Stimulated activated CD8-positive, alpha-beta memory T cell treated with anti-CD3 and anti-CD28 coated beads, Interleukin-2, amount 100 ng/mL, for 1 hour (primary cell): ENCODE data around the gene FLOT2.
"Not testable (repeated sequence)": the region's sequence is repeated elsewhere in the genome, so short reads cannot be mapped to it uniquely, and the experiment has no call there.

ENCODE experiments used
- DNase-seq, 2 donors: peaks; one replicate each; pipeline ENCODE4 v3.0.0-alpha.2; 2020; ENCODE audit warnings: low read depth in 2 of 2

The FLOT2 gene

DNA sequence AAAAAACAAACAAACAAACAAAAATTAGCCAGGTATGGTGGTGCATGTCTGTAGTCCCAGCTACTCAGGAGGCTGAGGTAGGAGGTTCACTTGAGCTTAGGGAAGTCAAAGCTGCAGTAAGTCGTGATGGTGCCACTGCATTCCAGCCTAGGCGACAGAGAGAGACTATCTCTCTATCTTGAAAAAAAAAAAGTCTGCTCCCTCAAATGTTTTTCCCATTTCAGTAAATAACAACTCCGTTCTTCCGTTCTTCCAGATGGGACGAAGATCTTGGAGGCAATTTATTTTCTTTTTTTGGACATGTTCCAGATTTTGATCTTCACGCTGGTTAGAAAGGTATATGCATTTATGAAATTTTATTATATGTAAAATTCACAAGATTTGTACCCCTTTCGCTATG, 23.7 kb downstream of the FLOT2 start:
- DNase-seq = no peak

DNA sequence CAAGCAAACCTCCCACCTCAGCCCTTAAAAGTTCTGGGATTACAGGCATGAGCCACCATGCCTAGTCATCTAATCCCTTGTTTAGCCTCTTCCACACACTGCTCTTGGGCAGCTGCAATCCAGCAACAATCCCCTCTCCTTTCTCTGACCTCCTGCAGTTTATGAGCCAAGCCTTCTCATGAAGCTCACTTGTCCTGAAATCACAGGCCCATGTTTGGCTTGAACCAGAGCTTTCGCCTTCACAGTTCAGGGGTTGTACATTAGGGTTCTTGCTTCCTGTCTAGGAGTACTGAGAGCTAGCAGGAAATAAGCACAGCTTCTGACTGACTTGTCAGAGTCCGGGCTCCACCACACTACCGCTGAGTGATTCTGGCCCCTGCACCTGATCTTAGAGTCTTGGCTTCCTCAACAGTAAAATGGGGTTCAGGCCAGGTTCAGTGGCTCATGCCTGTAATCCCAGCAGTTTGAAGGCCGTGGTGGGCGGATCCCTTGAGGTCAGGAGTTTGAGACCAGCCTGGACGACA, 26.4 kb downstream of the FLOT2 start:
- DNase-seq = peak in 1 of 2 donors; percentile 13

DNA sequence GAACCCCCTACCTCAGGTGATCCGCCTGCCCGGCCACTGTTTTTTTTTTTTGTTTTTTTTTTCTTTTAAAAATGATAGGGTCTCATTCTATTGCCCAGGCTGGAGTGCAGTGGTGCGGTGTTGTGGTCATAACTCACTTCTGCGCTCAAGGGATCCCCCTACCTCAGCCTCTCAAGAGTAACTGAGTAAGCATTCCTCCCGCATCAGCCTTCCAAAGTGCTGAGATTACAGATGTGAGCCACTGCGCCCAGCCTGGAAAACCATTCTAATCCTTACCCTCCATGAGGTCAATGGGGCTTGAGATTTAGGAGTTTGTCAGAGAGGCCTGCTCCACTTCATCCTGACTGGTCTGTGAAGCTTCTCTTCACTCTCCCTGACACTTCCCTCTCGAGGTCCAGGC, 30.3 kb downstream of the FLOT2 start:
- DNase-seq = no peak

DNA sequence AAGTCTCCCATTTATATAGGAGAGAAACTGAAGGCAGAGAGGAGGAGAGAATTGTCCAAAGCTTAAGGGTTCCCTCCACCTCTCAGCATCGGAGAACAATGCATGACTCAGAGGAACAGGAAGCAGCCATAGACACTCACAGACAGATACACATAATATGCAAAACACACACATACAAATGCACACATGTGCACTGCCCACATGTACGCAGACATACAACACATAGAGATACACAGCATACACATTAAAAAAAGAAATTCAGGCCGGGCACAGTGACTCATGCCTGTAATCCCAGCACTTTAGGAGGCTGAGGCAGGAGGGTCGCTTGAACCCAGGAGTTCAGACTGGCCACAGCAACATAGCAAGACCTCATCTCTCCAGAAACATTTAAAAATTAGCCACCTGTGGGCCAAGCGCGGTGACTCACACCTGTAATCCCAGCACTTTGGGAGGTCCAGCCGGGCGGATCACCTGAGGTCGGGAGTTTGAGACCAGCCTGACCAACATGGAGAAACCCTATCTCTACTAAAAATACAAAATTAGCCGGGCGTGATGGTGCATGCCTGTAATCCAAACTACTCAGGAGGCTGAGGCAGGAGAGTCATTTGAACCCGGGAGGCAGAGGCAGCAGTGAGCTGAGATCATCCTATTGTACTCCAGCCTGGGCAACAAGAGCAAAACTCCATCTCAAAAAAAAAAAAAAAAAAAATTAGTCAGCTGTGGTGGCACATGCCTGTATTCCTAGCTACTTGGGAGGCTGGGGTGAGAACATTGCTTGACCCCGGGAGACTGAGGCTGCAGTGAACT, 31.4 kb downstream of the FLOT2 start:
- DNase-seq = no peak

DNA sequence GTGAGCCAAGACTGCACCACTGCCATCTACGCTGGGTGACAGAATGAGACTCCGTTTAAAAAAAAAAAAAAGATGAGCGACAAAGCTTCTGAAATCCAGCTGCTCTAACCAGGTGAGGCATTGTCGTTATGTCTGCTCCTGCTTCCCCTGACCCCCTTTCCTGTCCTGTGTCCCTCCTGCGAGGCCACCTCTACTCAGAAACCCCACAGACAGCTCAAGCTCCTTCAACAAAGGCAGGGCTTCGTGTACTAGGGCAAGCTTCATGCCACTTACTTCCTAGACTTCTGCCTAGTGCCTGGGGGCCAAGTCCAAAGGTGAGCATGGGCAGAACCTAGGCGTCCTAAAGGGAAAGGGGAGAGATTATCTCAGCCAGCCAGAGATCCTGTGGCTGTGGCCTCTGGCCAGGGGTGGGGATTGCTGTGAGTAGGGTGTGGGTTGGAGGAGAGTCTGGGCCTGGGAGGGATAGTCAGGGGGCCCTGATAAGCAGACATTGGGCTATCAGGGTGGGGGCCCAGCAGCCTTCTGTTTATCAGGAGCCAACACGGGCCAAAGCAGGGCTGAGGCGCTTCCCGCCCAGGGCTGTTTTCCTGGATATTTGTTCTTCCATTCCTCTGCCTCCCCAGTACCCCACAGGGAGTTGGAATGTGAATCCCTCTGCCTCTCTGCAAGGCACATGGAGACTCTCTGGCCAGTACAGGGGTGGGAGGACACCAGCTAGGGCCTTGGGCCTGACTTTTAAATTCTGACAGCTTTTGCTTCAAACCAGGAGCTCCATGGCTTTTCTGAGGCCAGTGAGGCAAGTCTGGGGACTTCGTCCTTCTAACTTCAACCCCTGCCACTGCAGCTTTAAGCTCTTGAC, 32.3 kb downstream of the FLOT2 start:
- no peak for DNase-seq

DNA sequence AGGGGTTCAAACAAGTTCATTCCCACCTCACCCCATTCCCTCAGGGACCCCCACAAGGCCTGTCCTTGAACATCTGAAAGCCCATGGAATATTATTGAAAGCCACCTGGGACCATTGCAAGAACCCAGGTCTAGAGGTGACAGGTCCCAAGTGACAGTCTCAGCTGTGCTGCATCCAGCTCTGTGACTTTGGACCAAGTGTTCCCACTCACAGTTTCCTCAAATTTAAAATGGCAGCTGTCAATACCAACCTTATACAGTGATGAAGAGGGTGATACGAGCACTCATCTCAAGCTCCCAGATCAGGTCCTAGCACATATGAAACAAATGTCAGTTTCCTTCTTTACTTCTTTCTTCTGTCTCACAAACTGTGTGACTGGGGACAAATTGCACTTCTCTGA, 33.6 kb downstream of the FLOT2 start:
- DNase-seq = no peak

DNA sequence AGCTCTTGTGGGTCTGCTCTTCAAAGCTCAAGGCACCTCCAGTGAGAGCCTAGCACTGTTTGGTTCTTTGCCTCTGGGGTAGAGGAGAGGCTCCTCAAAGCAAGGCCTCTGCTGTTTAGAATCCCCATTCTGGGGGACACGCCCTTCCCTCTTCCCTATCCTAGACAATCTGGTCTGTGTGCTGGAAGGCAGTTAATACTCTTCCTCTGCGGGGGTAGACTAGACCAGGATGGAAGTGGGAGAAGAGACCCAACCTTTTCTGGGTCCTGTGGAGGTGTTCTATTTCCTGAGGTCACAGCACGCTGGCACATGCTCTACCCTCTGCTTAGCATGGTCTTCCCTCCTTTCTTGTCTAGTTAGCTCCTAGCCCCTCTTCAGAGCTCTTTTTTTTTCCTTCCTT, 35.0 kb downstream of the FLOT2 start:
- no peak for DNase-seq

DNA sequence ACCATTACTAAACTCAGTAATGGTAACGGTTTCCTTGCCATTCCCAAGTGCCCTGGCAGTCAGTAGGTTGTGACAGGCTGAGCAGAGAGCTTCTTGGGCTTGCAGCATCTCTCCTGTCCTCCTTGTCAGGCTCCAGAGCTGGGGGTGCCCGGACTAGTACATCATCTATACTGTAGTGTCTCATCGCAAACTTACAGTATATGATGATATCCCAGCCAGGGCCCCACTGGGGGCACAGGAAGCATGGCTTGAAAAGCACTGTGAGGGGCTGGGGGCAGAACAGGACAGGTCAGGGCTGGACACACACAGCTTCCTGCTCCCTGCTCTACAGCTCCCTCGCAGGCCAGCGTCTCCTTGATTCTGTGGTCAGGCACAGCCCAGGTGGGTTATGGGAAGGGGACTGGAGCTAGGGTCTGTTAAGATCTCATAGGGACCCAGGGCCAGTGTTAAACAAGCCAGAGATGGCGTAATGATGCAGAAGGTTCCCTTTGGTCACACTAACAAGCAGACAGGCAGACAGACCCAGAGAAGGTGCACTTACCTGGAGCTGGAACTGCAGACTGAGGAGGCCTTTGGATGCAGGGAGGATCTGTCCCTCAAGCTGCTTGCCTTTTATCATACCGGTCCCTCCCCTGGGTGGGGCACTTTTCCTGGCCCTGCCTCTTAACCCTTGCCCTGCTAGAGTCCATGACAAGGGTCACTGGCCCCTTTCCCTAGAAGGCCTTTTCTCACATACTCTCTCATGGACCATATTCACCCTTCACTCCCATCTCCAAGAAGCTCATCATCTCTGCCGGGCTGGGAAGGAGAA, 35.9 kb downstream of the FLOT2 start:
- no peak for DNase-seq

DNA sequence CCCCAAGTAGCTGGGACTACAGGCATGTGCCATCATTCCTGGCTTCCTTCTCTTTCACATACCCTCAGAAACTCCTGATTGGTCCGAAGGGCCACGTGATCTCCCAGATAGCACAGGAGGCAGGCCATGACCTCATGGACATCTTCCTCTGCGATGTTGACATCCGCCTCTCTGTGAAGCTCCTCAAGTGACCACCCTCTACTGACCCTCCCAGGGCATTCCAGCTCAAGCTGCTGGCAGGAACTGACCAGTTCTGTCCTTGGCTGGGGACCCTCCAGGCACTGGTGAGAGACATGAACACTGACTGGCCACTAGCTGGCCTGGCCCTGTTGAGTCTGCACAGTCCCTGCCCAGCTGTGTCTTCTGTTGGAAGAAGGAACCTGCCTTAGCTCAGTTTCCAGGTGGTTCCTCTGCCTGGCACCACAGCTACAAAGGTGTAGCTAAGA, 37.1 kb downstream of the FLOT2 start:
- no peak for DNase-seq

DNA sequence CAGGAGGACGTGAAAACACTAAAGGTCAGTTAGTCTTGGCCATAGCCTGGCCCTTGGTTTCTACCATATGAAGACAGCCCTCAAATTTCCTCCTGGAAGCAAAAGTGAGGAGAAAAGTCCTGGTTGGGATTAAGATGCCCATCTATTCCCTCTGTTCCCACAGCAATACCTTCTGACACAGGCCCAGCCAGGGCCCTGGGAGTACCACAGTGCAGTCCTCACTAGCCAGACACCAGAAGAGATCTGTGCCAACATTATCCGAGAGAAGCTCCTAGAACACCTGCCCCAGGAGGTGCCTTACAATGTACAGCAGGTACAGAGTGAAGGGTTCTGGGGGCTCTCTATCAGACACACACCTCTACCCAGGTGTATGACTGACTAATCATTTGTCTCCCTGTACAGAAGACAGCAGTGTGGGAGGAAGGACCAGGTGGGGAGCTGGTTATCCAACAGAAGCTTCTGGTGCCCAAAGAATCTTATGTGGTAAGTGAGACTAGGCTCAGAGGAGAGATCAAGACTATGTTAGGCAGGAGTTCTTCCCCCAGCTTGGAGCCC, 38.7 kb downstream of the FLOT2 start:
- DNase-seq = no peak

DNA sequence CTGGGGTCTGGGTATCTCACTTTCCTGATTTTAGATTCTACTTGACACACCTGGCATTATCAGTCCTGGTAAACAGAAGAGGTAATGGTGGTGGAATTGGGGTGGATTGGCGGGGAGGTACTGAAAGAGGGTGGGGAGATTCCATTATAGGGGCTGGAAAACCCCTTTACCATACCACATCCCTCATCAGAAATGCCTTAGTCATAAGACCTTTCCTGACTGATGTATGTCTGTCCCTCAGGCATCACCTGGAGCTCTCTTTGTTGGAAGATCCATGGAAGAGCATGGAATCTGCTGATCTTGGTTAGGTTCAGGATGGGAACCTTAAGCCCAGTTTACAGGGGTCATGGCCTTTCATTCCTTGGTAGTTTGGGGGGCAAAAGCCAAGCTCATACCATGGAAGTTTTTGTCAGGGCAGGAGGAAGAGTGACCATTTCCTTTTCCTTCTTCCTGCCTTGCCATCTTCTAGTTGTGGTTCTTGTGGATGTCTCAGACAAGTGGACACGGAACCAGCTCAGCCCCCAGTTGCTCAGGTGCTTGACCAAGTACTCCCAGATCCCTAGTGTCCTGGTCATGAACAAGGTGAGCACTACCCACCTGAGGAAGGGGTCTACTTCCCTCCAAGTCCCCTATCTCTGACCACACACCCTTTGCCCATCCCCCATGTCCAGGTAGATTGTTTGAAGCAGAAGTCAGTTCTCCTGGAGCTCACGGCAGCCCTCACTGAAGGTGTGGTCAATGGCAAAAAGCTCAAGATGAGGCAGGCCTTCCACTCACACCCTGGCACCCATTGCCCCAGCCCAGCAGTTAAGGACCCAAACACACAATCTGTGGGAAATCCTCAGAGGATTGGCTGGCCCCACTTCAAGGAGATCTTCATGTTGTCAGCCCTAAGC, 39.4 kb downstream of the FLOT2 start:
- DNase-seq = no peak

DNA sequence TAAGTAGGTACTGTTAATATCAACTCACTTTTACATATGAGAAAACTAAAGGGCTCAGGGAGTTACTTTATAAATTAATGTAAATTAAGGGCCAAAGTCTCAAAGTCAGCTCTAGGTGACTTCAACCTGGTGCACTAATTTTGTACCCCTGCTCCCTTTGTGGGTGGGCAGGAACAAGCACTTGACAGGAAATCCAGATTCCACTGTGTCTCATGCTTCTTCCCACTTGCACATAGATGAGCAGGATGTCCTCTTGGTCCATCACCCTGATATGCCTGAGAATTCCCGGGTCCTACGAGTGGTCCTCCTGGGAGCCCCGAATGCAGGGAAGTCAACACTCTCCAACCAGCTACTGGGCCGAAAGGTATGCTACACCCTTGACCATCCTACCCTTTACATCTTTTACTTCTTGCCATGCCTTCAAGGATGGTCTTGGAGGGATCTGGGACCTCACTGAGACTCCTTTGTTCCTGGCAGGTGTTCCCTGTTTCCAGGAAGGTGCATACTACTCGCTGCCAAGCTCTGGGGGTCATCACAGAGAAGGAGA, 41.4 kb downstream of the FLOT2 start:
- no peak for DNase-seq

DNA sequence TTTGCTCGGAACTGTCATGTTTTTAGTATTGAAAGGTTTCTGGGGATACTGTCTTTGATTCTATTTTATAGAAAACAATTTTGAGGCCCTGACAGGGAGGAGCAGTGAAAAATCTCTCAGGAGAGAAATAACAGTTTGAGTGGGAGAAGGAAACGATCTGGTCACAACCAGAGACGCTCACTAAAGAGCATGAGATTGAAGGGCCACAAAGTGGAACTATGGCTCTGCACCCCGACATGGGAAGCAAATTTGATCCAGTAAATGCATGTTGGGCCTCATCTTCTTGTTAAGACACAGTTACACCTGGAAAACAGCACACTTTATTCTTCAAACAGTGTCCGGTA, 42.2 kb downstream of the FLOT2 start:
- DNase-seq = no peak

DNA sequence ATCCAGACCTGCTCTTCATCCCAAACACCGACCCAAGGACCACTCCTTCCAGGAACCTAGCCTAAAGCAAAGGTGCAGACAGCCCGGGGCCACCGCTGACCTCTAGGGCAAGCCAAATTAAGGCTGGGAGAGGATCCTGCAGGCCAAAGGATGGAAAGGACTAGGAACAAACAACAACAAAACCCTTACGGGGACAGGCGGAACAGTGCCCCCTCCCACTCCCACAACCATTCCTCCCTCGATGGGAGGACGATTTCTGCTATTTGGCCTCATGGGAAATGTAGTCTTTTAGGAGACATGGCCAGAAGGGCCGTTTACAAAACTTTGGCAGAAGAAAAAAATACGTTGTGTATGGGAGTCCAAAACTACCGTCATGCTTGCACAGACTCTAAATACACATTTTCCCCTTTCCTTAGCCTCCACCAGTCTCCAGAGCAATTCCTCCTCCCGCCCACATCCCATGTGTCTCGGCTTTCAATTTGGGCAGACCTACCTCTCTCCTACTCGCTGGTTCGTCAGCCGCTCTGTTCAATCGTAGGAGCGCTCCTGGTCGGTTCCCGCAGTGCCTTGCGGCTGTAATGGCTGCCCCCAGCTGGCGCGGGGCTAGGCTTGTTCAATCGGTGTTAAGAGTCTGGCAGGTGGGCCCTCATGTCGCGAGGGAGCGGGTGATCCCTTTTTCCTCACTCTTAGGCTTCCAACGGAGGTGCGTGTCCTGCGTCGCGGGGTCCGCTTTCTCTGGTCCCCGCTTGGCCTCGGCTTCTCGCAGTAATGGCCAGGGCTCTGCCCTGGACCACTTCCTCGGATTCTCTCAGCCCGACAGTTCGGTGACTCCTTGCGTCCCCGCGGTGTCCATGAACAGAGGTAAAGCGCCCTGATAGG, 42.8 kb downstream of the FLOT2 start, which contains the start of gene ERAL1:
Gene ERAL1, plus strand, starts transcription at position 560 of the 879 bp plus-strand sequence. Its CDS starts 19 bp downstream, at position 579.
- peak; percentile 62 to 65 for DNase-seq

DNA sequence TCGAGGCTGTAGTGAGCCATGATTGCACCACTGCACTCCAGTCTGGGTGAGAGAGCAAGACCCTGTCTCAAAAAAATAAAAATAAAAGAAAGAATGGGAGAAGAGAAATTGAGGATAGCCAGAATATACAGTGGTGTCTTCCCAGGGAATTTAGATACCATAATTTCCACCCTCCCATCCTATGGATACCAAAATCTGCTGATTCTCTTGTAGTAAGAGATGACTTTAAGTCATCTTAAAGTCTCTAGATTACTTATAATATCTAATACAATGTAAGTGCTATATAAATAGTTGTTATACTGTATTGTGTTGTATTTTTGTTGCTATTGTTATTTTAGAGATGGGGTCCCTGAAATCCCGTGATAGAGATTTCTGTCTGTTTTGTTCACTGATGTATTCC, 44.2 kb downstream of the FLOT2 start:
- no peak for DNase-seq

DNA sequence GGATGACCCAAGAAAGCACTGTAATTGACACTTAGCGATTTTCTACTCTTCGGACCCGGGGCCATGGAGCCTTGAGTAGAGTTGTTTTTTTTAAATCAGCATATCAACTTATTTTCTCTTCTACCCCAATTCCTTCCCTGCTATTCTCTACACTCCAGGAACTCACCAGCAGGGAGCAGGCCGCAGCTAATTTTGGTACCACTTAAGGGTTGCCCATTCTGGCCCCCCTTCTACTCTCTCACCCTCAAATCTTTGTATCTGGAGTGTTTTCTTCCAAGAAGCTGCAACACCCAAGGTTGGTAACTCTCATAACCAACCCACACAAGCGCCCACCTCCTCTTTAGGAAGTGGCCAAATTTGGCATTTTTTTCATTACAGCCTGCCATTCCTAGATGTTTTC, 48.3 kb downstream of the FLOT2 start:
- no peak for DNase-seq

DNA sequence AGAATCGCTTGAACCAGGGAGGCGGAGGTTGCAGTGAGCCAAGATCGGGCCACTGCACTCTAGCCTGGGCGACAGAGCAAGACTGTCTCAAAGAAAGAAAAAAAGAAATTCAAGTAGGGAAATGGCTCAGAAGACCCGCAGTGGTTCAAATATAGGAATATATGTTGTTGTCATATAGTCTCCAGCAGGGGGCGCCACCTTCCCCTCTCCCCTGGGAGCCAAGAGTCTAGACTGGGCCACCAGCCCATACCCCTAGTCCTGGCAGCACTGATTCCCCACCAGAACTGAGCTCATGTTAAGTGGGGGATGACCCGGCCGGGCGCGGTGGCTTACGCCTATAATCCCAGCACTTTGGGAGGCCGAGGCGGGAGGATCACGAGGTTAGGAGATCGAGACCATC, 48.9 kb downstream of the FLOT2 start:
- DNase-seq = peak in 1 of 2 donors; percentile 39

DNA sequence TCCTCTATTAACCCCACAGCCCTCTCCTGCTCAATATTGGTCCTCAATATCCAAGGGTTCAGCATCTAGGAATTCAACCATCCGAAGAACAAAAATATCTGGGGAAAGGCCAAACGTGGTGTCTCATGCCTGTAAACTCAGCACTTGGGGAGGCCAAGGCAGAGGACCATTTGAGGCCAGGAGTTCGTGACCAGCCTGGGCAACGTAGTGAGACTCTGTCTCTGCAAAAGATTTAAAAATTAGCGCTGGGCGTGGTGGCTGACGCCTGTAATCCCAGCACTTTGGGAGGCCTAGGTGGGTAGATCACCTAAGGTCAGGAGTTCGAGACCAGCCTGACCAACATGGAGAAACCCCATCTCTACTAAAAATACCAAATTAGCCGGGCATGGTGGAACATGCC, 50.8 kb downstream of the FLOT2 start:
- DNase-seq = not testable (repeated sequence)

DNA sequence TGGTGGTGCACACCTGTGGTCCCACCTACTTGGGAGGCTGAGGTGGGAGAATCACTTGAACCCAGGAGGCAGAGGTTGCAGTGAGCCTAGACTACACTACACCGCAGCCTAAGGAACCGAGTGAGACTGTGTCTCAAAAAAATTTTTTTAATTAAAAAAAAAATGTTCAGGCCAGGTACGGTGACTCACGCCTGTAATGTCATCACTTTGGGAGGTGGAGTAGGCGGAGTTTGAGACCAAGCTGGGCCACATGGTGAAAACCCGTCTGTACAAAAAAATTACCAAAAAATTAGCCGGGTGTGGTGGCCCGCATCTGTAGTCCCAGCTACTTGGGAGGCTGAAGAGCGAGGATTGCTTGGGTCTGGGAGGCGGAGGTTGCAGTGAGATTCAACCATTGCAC, 51.3 kb downstream of the FLOT2 start:
- no peak for DNase-seq
